SK-N-SH (cell line): ENCODE measurements around the gene SFXN4. TPM values are rescaled to one million over a fixed set of nuclear protein-coding genes. Genes with fewer than 3 reads are reported as not detected.

Experiments
- CTCF ChIA-PET: fragments of 300-600, 350-600 bp; formaldehyde crosslinking; extraction: SDS; loops from one replicate; lab custom pipeline; 2021; lab: Yijun Ruan, JAX
- POLR2A ChIA-PET: fragments of 350-600 bp; sonication (Branson Sonifier 250); formaldehyde crosslinking; extraction: SDS; loops from one replicate; lab custom pipeline; 2020; ENCODE audit warnings: antibody characterized with exemption, inconsistent platforms; lab: Yijun Ruan, JAX
- DNase-seq: peaks from one replicate; pipeline ENCODE4 v3.0.0; 2012
- H2AFZ ChIP-seq: fragments of 200-600 bp; sonication (generic); 2 replicates; pipeline ENCODE4 v1.8.1; 2016; ENCODE audit warnings: antibody characterized with exemption, mild to moderate bottlenecking, low read depth
- H3F3A ChIP-seq: fragments of 200-600 bp; sonication (generic); replicated peaks from 2 replicates; pipeline ENCODE3; 2016; ENCODE audit warnings: antibody characterized with exemption, mild to moderate bottlenecking; ENCODE audit not compliant: insufficient read depth
- H3K27ac ChIP-seq, 2 experiments: fragments of 200-500 bp in 1 of 2; fragments of 200-600 bp in 1 of 2; sonication (Bioruptor generic) in 1 of 2; sonication (generic), shearing (Covaris generic) in 1 of 2; 2 replicates each; pipeline versions ENCODE4 v1.5.1 to v1.6.1; 2014 to 2016; ENCODE audit warnings: low read depth in 2 of 2, inconsistent platforms in 1 of 2, low read length in 1 of 2, mild to moderate bottlenecking in 1 of 2, mixed read lengths in 1 of 2
- H3K27me3 ChIP-seq: fragments of 200-600 bp; sonication (generic), shearing (Covaris generic); 2 replicates; pipeline ENCODE4 v1.6.1; 2016; ENCODE audit warnings: mixed run types; ENCODE audit not compliant: insufficient read depth
- H3K36me3 ChIP-seq, 2 experiments: fragments of 200-500 bp in 1 of 2; fragments of 200-600 bp in 1 of 2; sonication (Bioruptor generic) in 1 of 2; sonication (generic) in 1 of 2; replicated peaks in 1 of 2; 2 replicates each; pipeline versions ENCODE3 to v1.5.1; 2014 to 2016; ENCODE audit warnings: low read length in 1 of 2, mild to moderate bottlenecking in 1 of 2; ENCODE audit not compliant: insufficient read depth in 2 of 2, control insufficient read depth in 1 of 2
- H3K4me1 ChIP-seq, 2 experiments: fragments of 200-500 bp in 1 of 2; fragments of 200-600 bp in 1 of 2; sonication (Bioruptor generic) in 1 of 2; sonication (generic), shearing (Covaris generic) in 1 of 2; 2 replicates each; pipeline versions ENCODE4 v1.5.1 to v1.6.1; 2014 to 2016; ENCODE audit warnings: low read depth in 1 of 2, low read length in 1 of 2, mixed run types in 1 of 2; ENCODE audit not compliant: insufficient read depth in 2 of 2, control insufficient read depth in 1 of 2
- H3K4me2 ChIP-seq: fragments of 200-600 bp; sonication (generic), shearing (Covaris generic); 2 replicates; pipeline ENCODE4 v1.6.1; 2017; ENCODE audit warnings: mixed run types
- H3K4me3 ChIP-seq, 2 experiments: fragments of 200-500 bp in 1 of 2; fragments of 200-600 bp in 1 of 2; sonication (Bioruptor generic) in 1 of 2; sonication (generic), shearing (Covaris generic) in 1 of 2; 2 replicates each; pipeline versions ENCODE4 v1.5.1 to v1.8.1; 2014 to 2016; ENCODE audit warnings: low read depth in 2 of 2, inconsistent platforms in 1 of 2, low read length in 1 of 2, mild to moderate bottlenecking in 1 of 2, mixed read lengths in 1 of 2, moderate library complexity in 1 of 2
- H3K79me2 ChIP-seq: fragments of 200-600 bp; sonication (generic); 2 replicates; pipeline ENCODE4 v1.8.1; 2017; ENCODE audit warnings: mild to moderate bottlenecking; ENCODE audit not compliant: insufficient read depth
- H3K9ac ChIP-seq: fragments of 200-600 bp; sonication (generic); 2 replicates; pipeline ENCODE4 v1.6.1; 2017; ENCODE audit warnings: mixed run types
- H3K9me2 ChIP-seq: fragments of 200-600 bp; sonication (generic); 2 replicates; pipeline ENCODE4 v1.6.1; 2017; ENCODE audit warnings: mixed run types
- H3K9me3 ChIP-seq: fragments of 200-600 bp; sonication (generic); 2 replicates; pipeline ENCODE4 v1.6.1; 2017; ENCODE audit warnings: mixed run types, mild to moderate bottlenecking, moderate library complexity
- H4K20me1 ChIP-seq: fragments of 200-600 bp; sonication (generic); 2 replicates; pipeline ENCODE4 v1.6.1; 2017; ENCODE audit warnings: mild to moderate bottlenecking, mixed run types; ENCODE audit not compliant: insufficient read depth
- CHD2 ChIP-seq: fragments of 150-350 bp; IDR thresholded peaks from 2 replicates; pipeline ENCODE4 v1.6.1; 2018; ENCODE audit warnings: low read length; ENCODE audit not compliant: partially characterized antibody
- EZH2phosphoT487 ChIP-seq: fragments of 200-600 bp; sonication (generic); IDR thresholded peaks from 2 replicates; pipeline ENCODE4 v1.6.1; 2017; ENCODE audit warnings: low read depth, mixed run types, mild to moderate bottlenecking, antibody characterized with exemption, moderate library complexity, borderline replicate concordance
- FOSL2 ChIP-seq: IDR thresholded peaks from 2 replicates; pipeline ENCODE4 v1.4.0; 2012; ENCODE audit warnings: low read depth, mild to moderate bottlenecking, moderate library complexity, borderline replicate concordance
- FOXM1 ChIP-seq: IDR thresholded peaks from 2 replicates; pipeline ENCODE4 v1.4.0; 2012; ENCODE audit warnings: low read depth, mild to moderate bottlenecking
- JUND ChIP-seq: IDR thresholded peaks from 2 replicates; pipeline ENCODE4 v1.4.0; 2012
- NFIC ChIP-seq: IDR thresholded peaks from 2 replicates; pipeline ENCODE4 v1.4.0; 2012; ENCODE audit warnings: borderline replicate concordance
- NRF1 ChIP-seq: IDR thresholded peaks from 2 replicates; pipeline ENCODE4 v1.6.1; 2012; ENCODE audit warnings: low read depth, mild to moderate bottlenecking, low read length
- RFX5 ChIP-seq: IDR thresholded peaks from 2 replicates; pipeline ENCODE4 v1.6.1; 2012; ENCODE audit warnings: mild to moderate bottlenecking, improper control_type of control experiment, low read length
- SMC3 ChIP-seq: IDR thresholded peaks from 2 replicates; pipeline ENCODE4 v1.6.1; 2012; ENCODE audit warnings: low read depth, low read length, improper control_type of control experiment
- TEAD4 ChIP-seq: IDR thresholded peaks from 2 replicates; pipeline ENCODE4 v1.4.0; 2012; ENCODE audit warnings: mild to moderate bottlenecking, borderline replicate concordance; ENCODE audit not compliant: insufficient read depth
- WGBS: methylation state at CpG from one replicate; pipeline ENCODE4 v1.1.6; 2017; ENCODE audit warnings: low lambda C conversion rate; 5-methylcytosine and 5-hydroxymethylcytosine counted together
- polyA plus RNA-seq, 3 experiments: library from polyadenylated mRNA; depleted of rRNA; stranded (reverse); fragments of >200 nt; gene quantifications; 2 replicates each; pipeline ENCODE4 v1.2.3, GENCODE V29; 2012
- TF ChIP-seq, protein P1 (sequence below): fragments of 150-350 bp; IDR thresholded peaks from 2 replicates; pipeline ENCODE4 v1.6.1; 2016; ENCODE audit warnings: mild to moderate bottlenecking, low read depth, low read length

SFXN4 gene
- polyA plus RNA-seq, 1 of the 3 experiments (the other 2 are of a cell fraction): 24.2 TPM

DNA sequence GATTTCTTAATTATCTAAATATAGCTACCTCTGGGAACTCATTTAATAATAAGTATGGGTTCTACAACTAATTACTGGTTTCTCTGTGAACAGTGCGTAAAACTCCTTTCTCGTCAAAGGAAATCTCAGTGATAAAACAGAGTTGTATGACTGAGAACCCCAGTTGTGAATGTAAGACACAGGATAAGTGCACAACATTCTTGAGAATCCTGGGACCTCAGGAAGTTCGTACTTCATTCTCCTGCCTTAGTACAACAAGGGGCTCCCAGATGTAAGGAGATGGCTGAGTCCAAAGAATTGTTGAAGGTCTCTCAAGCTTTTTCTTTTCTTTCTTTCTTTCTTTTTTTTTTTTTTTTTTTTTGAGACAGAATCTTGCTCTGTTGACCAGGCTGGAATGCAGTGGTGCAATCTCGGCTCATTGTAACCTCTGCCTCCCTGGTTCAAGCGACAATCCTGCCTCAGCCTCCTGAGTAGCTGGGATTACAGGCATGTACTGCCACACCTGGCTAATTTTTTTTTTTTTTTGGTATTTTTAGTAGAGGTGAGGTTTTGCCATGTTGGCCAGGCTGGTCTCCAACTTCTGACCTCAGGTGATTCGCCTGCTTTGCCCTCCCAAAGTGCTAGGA lies 49.1 kb downstream of the SFXN4 start:
- Histone ChIP-seq H3K4me2 (no peak overlapping the region), H4K20me1 (no peaks in the 10 kb centered on the region), H2AFZ (no peak overlapping the region), H3K4me1 (no peaks in the 10 kb centered on the region), H3F3A (peaks cover 13% of the 10 kb centered on the region), H3K9me2 (no peaks in the 10 kb centered on the region), H3K27me3 (no peaks in the 10 kb centered on the region), H3K36me3 (peaks cover 42 to 60% of the 10 kb centered on the region in 2 experiments), H3K79me2 (0 out of 2 replicates have a peak, but pooled peaks cover under 1% of the 10 kb centered on the region), H3K4me3 (no peak overlapping the region), H3K27ac (no peak overlapping the region), H3K9ac (no peak overlapping the region), H3K9me3 (no peaks in the 10 kb centered on the region)
- POLR2A ChIA-PET: no interaction called here
- CTCF ChIA-PET: no interaction called here
- no peak for TF ChIP-seq JUND
- TF ChIP-seq, protein P1, sequence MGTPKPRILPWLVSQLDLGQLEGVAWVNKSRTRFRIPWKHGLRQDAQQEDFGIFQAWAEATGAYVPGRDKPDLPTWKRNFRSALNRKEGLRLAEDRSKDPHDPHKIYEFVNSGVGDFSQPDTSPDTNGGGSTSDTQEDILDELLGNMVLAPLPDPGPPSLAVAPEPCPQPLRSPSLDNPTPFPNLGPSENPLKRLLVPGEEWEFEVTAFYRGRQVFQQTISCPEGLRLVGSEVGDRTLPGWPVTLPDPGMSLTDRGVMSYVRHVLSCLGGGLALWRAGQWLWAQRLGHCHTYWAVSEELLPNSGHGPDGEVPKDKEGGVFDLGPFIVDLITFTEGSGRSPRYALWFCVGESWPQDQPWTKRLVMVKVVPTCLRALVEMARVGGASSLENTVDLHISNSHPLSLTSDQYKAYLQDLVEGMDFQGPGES: no peak
- no peak for TF ChIP-seq FOSL2
- TF ChIP-seq CHD2: no peak
- TF ChIP-seq FOXM1: no peak
- no peak for TF ChIP-seq SMC3
- TF ChIP-seq RFX5: no peak
- no peak for TF ChIP-seq TEAD4
- no peak for TF ChIP-seq NFIC
- DNase-seq: no peak
- WGBS: 96% methylated on average over 6 of the region's 6 CpGs

GRCh38 chr10:119115926-119116325 lies 49.6 kb downstream of the SFXN4 start:
- H4K20me1 ChIP-seq: no peaks in the 10 kb centered on the region
- H3K27me3 ChIP-seq: no peaks in the 10 kb centered on the region
- H3K9ac ChIP-seq: no peak overlapping the region
- H3K4me3 ChIP-seq: no peak overlapping the region
- no peak overlapping the region for H2AFZ ChIP-seq
- no peak overlapping the region for H3K4me2 ChIP-seq
- no peaks in the 10 kb centered on the region for H3K9me3 ChIP-seq
- ChIA-PET POLR2A (no interaction called here), CTCF (no interaction called here)
- peaks cover 13% of the 10 kb centered on the region for H3F3A ChIP-seq
- H3K4me1 ChIP-seq: no peaks in the 10 kb centered on the region
- peaks cover 42 to 65% of the 10 kb centered on the region in 2 experiments for H3K36me3 ChIP-seq
- TF ChIP-seq NRF1 (no peak), EZH2phosphoT487 (no peak)
- no peak overlapping the region for H3K27ac ChIP-seq
- WGBS: 92% methylated on average over 9 of the region's 9 CpGs
- H3K9me2 ChIP-seq: no peaks in the 10 kb centered on the region
- no peak for DNase-seq
- H3K79me2 ChIP-seq: no peaks in the 10 kb centered on the region
